Stimulated activated CD8-positive, alpha-beta memory T cell treated with anti-CD3 and anti-CD28 coated beads, Interleukin-4, amount 100 ng/mL, for 48 hours (primary cell): ENCODE measurements around the gene IL19.

Experiments used
- DNase-seq: peaks from one replicate; pipeline ENCODE4 v3.0.0-alpha.2; 2020

Gene IL19

GRCh38 chr1:206770531-206771337 is at the start of gene IL19:
Gene IL19, plus strand, starts transcription at chr1:206770773. Its CDS starts 65,890 bp downstream, at chr1:206836663.
- DNase-seq = no peak

GRCh38 chr1:206721454-206721853 is 49.1 kb upstream of the IL19 start:
- DNase-seq = no peak

- no peak for DNase-seq
Observed at GRCh38 chr1:206722751-206723461, 47.7 kb upstream of the IL19 start.

- no peak for DNase-seq
Observed at GRCh38 chr1:206723462-206723804, 47.1 kb upstream of the IL19 start.

- no peak for DNase-seq
Observed at GRCh38 chr1:206723805-206724472, 46.6 kb upstream of the IL19 start.

GRCh38 chr1:206725109-206725963 is 45.2 kb upstream of the IL19 start:
- peak; percentile 81 for DNase-seq

- no peak for DNase-seq
Observed at GRCh38 chr1:206727981-206728696, 42.4 kb upstream of the IL19 start.

- no peak for DNase-seq
Observed at GRCh38 chr1:206728697-206728987, 41.9 kb upstream of the IL19 start.

- DNase-seq = no peak
Observed at GRCh38 chr1:206729050-206729449, 41.5 kb upstream of the IL19 start.

- DNase-seq = no peak
Observed at GRCh38 chr1:206729507-206729906, 41.1 kb upstream of the IL19 start.

GRCh38 chr1:206732508-206732907 is 38.1 kb upstream of the IL19 start:
- DNase-seq = no peak

- no peak for DNase-seq
Observed at GRCh38 chr1:206732992-206733391, 37.6 kb upstream of the IL19 start.

- DNase-seq = peak; percentile 94
Observed at GRCh38 chr1:206734499-206735142, 36.0 kb upstream of the IL19 start.

GRCh38 chr1:206735553-206736031 is 35.0 kb upstream of the IL19 start:
- DNase-seq = no peak

- DNase-seq = no peak
Observed at GRCh38 chr1:206736878-206737728, 33.5 kb upstream of the IL19 start.

GRCh38 chr1:206737729-206738201 is 32.8 kb upstream of the IL19 start:
- no peak for DNase-seq

- DNase-seq = no peak
Observed at GRCh38 chr1:206738370-206739366, 31.9 kb upstream of the IL19 start.

- peak; percentile 64 for DNase-seq
Observed at GRCh38 chr1:206739411-206740076, 31.0 kb upstream of the IL19 start.
